BJ (cell line): Measurements from ENCODE around the gene USP34. TPM values are rescaled to one million over a fixed set of nuclear protein-coding genes. Genes with fewer than 3 reads are reported as not detected.

Source experiments
- CTCF ChIA-PET: fragments of 350-600 bp; formaldehyde crosslinking; extraction: SDS; loops from one replicate; lab custom pipeline; 2021; ENCODE audit warnings: antibody characterized with exemption, inconsistent platforms; lab: Yijun Ruan, JAX
- POLR2A ChIA-PET: fragments of 300-600 bp; sonication (Branson Sonifier 250); formaldehyde crosslinking; extraction: SDS; loops from one replicate; lab custom pipeline; 2021; ENCODE audit warnings: antibody characterized with exemption; lab: Charles Lee
- DNase-seq: peaks from one replicate; pipeline ENCODE4 v3.0.0-alpha.2; 2011; ENCODE audit warnings: low read depth
- H3K27me3 ChIP-seq: 2 replicates; pipeline ENCODE4 v1.6.0; 2011; ENCODE audit warnings: low read length; ENCODE audit not compliant: control insufficient read depth, insufficient read depth
- H3K36me3 ChIP-seq: 2 replicates; pipeline ENCODE4 v1.5.1; 2011; ENCODE audit warnings: low read length; ENCODE audit not compliant: control insufficient read depth, insufficient read depth
- H3K4me3 ChIP-seq: 2 replicates; pipeline ENCODE4 v1.5.1; 2011; ENCODE audit warnings: low read depth, mild to moderate bottlenecking, control low read depth, low read length
- polyA plus RNA-seq: library from polyadenylated mRNA; depleted of rRNA; stranded (reverse); fragments of >200 nt; gene quantifications from 2 replicates; pipeline ENCODE4 v1.2.3, GENCODE V29; 2011
- TF ChIP-seq, protein P1 (sequence below): IDR thresholded peaks from 2 replicates; pipeline ENCODE4 v1.5.1; 2011; ENCODE audit warnings: low read depth, mild to moderate bottlenecking, control low read depth, inconsistent platforms, low read length, moderate library complexity; ENCODE audit not compliant: insufficient read depth

USP34 gene
- polyA plus RNA-seq, 1 experiment = 32.2 TPM

DNA sequence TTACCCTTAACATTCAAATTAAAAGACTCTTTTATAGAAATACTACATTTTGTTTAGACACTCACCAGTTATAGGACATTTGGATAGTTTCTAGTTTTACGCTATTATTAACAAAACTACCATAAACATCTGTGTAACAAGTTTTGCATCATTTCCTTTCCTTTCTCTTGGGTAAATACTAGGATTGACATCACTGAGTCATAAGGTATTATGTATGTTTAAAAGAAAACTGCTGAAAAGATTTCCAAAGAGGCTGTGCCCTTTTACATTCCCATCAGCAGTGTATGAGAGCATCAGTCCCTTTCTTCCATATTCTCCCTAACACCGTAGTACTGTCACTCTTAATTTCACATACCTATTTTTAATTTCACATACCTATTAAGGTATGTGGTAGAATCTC is 130.6 kb downstream of the USP34 start:
- TF ChIP-seq, protein P1, sequence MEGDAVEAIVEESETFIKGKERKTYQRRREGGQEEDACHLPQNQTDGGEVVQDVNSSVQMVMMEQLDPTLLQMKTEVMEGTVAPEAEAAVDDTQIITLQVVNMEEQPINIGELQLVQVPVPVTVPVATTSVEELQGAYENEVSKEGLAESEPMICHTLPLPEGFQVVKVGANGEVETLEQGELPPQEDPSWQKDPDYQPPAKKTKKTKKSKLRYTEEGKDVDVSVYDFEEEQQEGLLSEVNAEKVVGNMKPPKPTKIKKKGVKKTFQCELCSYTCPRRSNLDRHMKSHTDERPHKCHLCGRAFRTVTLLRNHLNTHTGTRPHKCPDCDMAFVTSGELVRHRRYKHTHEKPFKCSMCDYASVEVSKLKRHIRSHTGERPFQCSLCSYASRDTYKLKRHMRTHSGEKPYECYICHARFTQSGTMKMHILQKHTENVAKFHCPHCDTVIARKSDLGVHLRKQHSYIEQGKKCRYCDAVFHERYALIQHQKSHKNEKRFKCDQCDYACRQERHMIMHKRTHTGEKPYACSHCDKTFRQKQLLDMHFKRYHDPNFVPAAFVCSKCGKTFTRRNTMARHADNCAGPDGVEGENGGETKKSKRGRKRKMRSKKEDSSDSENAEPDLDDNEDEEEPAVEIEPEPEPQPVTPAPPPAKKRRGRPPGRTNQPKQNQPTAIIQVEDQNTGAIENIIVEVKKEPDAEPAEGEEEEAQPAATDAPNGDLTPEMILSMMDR = no peak
- no peak overlapping the region for H3K4me3 ChIP-seq
- DNase-seq = no peak
- ChIA-PET CTCF (no interaction called here), POLR2A (no interaction called here)
- H3K27me3 ChIP-seq = no peaks in the 10 kb centered on the region
- H3K36me3 ChIP-seq = peaks cover 7% of the 10 kb centered on the region

- DNase-seq = no peak
- Histone ChIP-seq H3K27me3 (no peaks in the 10 kb centered on the region), H3K36me3 (peaks cover 7% of the 10 kb centered on the region), H3K4me3 (no peak overlapping the region)
- ChIA-PET POLR2A (no interaction called here), CTCF (no interaction called here)
- TF ChIP-seq, protein P1 = no peak
Observed at GRCh38 chr2:61338447-61338846, 132.4 kb downstream of the USP34 start.

DNA sequence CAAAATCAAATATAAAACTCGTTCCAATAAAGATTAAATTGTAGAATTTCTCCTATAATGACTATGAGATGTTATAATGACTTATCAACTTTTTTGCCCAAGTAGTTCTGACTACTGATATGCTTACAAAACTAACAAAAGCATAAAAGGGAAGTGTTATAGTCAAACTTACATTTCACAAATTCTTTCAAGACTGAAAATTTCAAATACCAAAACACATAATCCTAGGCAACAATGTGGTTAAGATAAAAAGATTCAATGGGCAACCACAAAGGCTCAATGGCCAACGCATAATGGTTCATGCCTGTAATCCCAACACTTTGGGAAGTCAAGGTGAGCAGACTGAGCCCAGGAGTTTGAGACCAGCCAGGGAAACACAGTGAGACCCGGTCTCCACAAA is 135.7 kb downstream of the USP34 start:
- DNase-seq = no peak
- ChIA-PET POLR2A (interaction anchor here (0.6 kb wide), 1 partner anchor 11 kb away, joined by 4 read pairs; no protein-coding TSS in a partner anchor), CTCF (no interaction called here)
- no peak overlapping the region for H3K4me3 ChIP-seq
- no peaks in the 10 kb centered on the region for H3K27me3 ChIP-seq
- TF ChIP-seq, protein P1 = no peak
- peaks cover 7% of the 10 kb centered on the region; the same call in 1 of the 2 replicates for H3K36me3 ChIP-seq

DNA sequence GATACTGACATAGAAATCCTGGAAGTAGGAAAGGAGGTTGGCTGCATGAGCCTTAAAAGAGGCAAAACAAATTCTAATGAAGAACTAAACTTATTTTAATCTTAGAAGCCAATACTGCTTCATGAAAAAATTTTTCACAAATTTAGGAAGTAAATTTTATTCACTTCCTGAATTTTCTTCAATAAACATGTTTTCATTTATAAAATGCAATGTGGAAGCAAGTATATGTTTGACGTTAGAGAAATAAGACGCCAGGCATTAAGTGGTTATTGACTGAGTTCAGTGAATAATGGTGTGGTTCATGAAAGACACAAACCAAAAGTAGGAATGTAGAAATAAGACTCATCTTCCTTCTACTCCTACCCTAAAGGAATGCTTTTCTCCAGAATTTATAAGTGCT is 136.4 kb downstream of the USP34 start:
- DNase-seq = no peak
- TF ChIP-seq, protein P1 = no peak
- Histone ChIP-seq H3K4me3 (no peak overlapping the region), H3K36me3 (peaks cover 7% of the 10 kb centered on the region; the same call in 1 of the 2 replicates), H3K27me3 (no peaks in the 10 kb centered on the region)
- ChIA-PET POLR2A (no interaction called here), CTCF (no interaction called here)

DNA sequence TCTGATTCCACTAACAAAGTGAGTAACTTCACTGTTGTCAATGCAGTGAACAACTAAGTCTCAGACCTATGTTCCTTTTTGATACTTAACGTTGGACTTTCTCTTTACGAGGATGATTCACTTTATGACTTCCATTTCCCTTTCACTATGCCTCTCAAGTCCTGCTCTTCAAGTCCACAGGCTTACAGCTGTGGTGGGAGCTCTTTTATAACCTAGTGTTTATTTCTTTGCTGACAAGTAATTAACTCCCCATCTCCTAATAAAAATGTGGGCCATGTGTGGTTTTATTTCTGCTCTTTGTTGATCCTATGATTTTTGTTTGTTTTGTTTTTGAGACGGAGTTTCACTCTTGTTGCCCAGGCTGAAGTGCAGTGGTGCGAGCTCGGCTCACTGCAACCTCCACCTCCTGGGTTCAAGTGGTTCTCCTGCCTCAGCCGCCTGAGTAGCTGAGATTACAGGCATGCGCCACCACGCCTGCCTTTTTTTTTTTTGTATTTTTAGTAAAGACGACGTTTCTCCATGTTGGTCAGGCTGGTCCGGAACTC is 142.1 kb downstream of the USP34 start:
- Histone ChIP-seq H3K36me3 (peaks cover 4% of the 10 kb centered on the region), H3K27me3 (no peaks in the 10 kb centered on the region), H3K4me3 (no peak overlapping the region)
- ChIA-PET CTCF (no interaction called here), POLR2A (no interaction called here)
- TF ChIP-seq, protein P1 = no peak
- peak; percentile 71 for DNase-seq
